HCT116 (cell line): ENCODE data around the gene AOAH. TPM values are rescaled to one million over a fixed set of nuclear protein-coding genes. Genes with fewer than 3 reads are reported as not detected.

Source experiments
- ATAC-seq: fragments of 200-7000 bp; cut with Tn5 transposase; 2 replicates; pipeline ENCODE4 v1.9.1; 2020; ENCODE audit warnings: mild to moderate bottlenecking, moderate library complexity
- BruUV-seq: library from RNA; stranded (reverse); fragments of 400-500 nt; replicated peaks from 2 replicates; lab custom pipeline; 2021; lab: Mats Ljungman, UMichigan
- CTCF ChIA-PET: fragments of 300-600 bp; sonication (Branson Sonifier 250); formaldehyde crosslinking; loops from one replicate; lab custom pipeline; 2021; ENCODE audit warnings: antibody characterized with exemption; lab: Charles Lee
- POLR2A ChIA-PET: fragments of 300-600, 350-600 bp; sonication (Branson Sonifier 250); formaldehyde crosslinking; loops from one replicate; lab custom pipeline; 2021; ENCODE audit warnings: antibody characterized with exemption; lab: Charles Lee
- RAD21 ChIA-PET, 2 experiments: fragments of 300-600 bp; sonication (Branson Sonifier 250); formaldehyde crosslinking; loops; one replicate each; lab custom pipeline; 2023; ENCODE audit warnings: low total read pairs in 2 of 2; ENCODE audit not compliant: uncharacterized antibody in 2 of 2, unreplicated experiment in 2 of 2, low non-redundant PET in 1 of 2; lab: Charles Lee
- DNase-seq: peaks from one replicate; pipeline ENCODE4 v3.0.0-alpha.2; 2010; ENCODE audit warnings: low read depth, low spot score
- H2AFZ ChIP-seq: fragments of 200-600 bp; shearing (Covaris generic), sonication (generic); 2 replicates; pipeline ENCODE4 v1.6.1; 2017; ENCODE audit warnings: low read depth, mixed run types, mixed read lengths, antibody characterized with exemption, low read length; ENCODE audit not compliant: poor library complexity, severe bottlenecking
- H3K27ac ChIP-seq: 2 replicates; pipeline ENCODE4 v1.5.1; 2012; ENCODE audit warnings: low read depth, low read length
- H3K27me3 ChIP-seq: fragments of 200-600 bp; sonication (generic); 2 replicates; pipeline ENCODE4 v1.6.1; 2016; ENCODE audit warnings: mixed run types, low read length, mixed read lengths; ENCODE audit not compliant: insufficient read depth
- H3K36me3 ChIP-seq, 2 experiments: fragments of 200-500 bp in 1 of 2; fragments of 200-600 bp in 1 of 2; sonication (Bioruptor generic) in 1 of 2; sonication (generic) in 1 of 2; 2 replicates each; pipeline versions ENCODE4 v1.5.1 to v1.6.1; 2014 to 2016; ENCODE audit warnings: low read length in 2 of 2, inconsistent platforms in 1 of 2, mixed read lengths in 1 of 2, mixed run types in 1 of 2; ENCODE audit not compliant: insufficient read depth in 2 of 2, control insufficient read depth in 1 of 2
- H3K4me1 ChIP-seq, 2 experiments: fragments of 200-600 bp in 1 of 2; sonication (generic) in 1 of 2; 2 replicates each; pipeline versions ENCODE4 v1.5.1 to v1.6.1; 2012 to 2017; ENCODE audit warnings: low read length in 2 of 2, inconsistent platforms in 1 of 2, mild to moderate bottlenecking in 1 of 2, mixed read lengths in 1 of 2, mixed run types in 1 of 2, moderate library complexity in 1 of 2; ENCODE audit not compliant: insufficient read depth in 2 of 2, control insufficient read depth in 1 of 2
- H3K4me2 ChIP-seq: fragments of 200-600 bp; sonication (generic); 2 replicates; pipeline ENCODE4 v1.6.1; 2017; ENCODE audit warnings: mixed run types, low read length, mixed read lengths
- H3K4me3 ChIP-seq, 2 experiments: fragments of 200-600 bp in 1 of 2; sonication (generic) in 1 of 2; replicated peaks in 1 of 2; 2 replicates each; pipeline ENCODE4 v1.5.1; 2011 to 2016; ENCODE audit warnings: low read length in 2 of 2, control low read depth in 1 of 2, low read depth in 1 of 2, mild to moderate bottlenecking in 1 of 2, mixed read lengths in 1 of 2, mixed run types in 1 of 2
- H3K79me2 ChIP-seq: fragments of 200-600 bp; sonication (generic); 2 replicates; pipeline ENCODE4 v1.6.1; 2017; ENCODE audit warnings: mild to moderate bottlenecking, mixed run types, low read length, moderate library complexity, mixed read lengths; ENCODE audit not compliant: insufficient read depth
- H3K9ac ChIP-seq: fragments of 200-600 bp; sonication (generic); 2 replicates; pipeline ENCODE4 v1.6.1; 2016; ENCODE audit warnings: low read length, mixed read lengths
- H3K9me2 ChIP-seq: fragments of 200-600 bp; sonication (generic), shearing (Covaris generic); 2 replicates; pipeline ENCODE4 v1.6.1; 2017; ENCODE audit warnings: mixed run types, mild to moderate bottlenecking, moderate library complexity; ENCODE audit not compliant: insufficient read depth
- H3K9me3 ChIP-seq, 2 experiments: fragments of 200-500 bp in 1 of 2; fragments of 200-600 bp in 1 of 2; sonication (Bioruptor generic) in 1 of 2; sonication (generic) in 1 of 2; 2 replicates each; pipeline ENCODE4 v1.6.1; 2014 to 2017; ENCODE audit warnings: low read length in 2 of 2, mixed read lengths in 2 of 2, inconsistent platforms in 1 of 2, low read depth in 1 of 2, mild to moderate bottlenecking in 1 of 2, mixed run types in 1 of 2, moderate library complexity in 1 of 2; ENCODE audit not compliant: control insufficient read depth in 1 of 2, insufficient read depth in 1 of 2
- H4K20me1 ChIP-seq: fragments of 200-600 bp; sonication (generic), shearing (Covaris generic); 2 replicates; pipeline ENCODE4 v1.6.1; 2017; ENCODE audit warnings: mixed run types, mild to moderate bottlenecking, moderate library complexity; ENCODE audit not compliant: insufficient read depth
- CBX3 ChIP-seq: IDR thresholded peaks from 2 replicates; pipeline ENCODE4 v1.6.1; 2012; ENCODE audit warnings: low read depth
- EGR1 ChIP-seq: IDR thresholded peaks from 2 replicates; pipeline ENCODE4 v1.6.1; 2012; ENCODE audit warnings: low read depth
- EZH2 ChIP-seq: fragments of 200-600 bp; sonication (generic); IDR thresholded peaks from 2 replicates; pipeline ENCODE4 v1.6.1; 2017; ENCODE audit warnings: antibody characterized with exemption, mixed run types
- EZH2phosphoT487 ChIP-seq: fragments of 200-600 bp; IDR thresholded peaks from 2 replicates; pipeline ENCODE4 v1.6.1; 2018; ENCODE audit warnings: antibody characterized with exemption, borderline replicate concordance
- FOSL1 ChIP-seq: IDR thresholded peaks from 2 replicates; pipeline ENCODE4 v1.6.1; 2012; ENCODE audit warnings: low read depth
- SIN3A ChIP-seq: IDR thresholded peaks from 2 replicates; pipeline ENCODE4 v1.6.1; 2012; ENCODE audit warnings: low read depth
- SRF ChIP-seq: IDR thresholded peaks from 2 replicates; pipeline ENCODE4 v1.6.1; 2012; ENCODE audit warnings: low read depth
- TCF7L2 ChIP-seq: IDR thresholded peaks from 2 replicates; pipeline ENCODE4 v1.7.0; 2011; ENCODE audit warnings: borderline replicate concordance, inconsistent platforms; ENCODE audit not compliant: insufficient read depth, insufficient read length; ENCODE audit errors: extremely low read depth
- ZNF274 ChIP-seq: fragments of 200-500 bp; sonication (Bioruptor generic); IDR thresholded peaks from 2 replicates; pipeline ENCODE4 v1.6.1; 2014; ENCODE audit warnings: mild to moderate bottlenecking, low read depth, low read length, inconsistent platforms
- intact Hi-C: fragments of 100-400 bp; cut with micrococcal nuclease; formaldehyde crosslinking; loops from 2 replicates; pipeline ENCODE4 v1.10.0; 2022
- total RNA-seq: library from RNA; stranded (reverse); gene quantifications from one replicate; pipeline ENCODE4 v1.2.1, GENCODE V29; 2021; ENCODE audit not compliant: unreplicated experiment
- TF ChIP-seq, protein P1 (sequence below): IDR thresholded peaks from 2 replicates; pipeline ENCODE4 v1.6.1; 2012; ENCODE audit warnings: low read depth
- TF ChIP-seq, protein P2 (sequence below): IDR thresholded peaks from 2 replicates; pipeline ENCODE4 v1.6.1; 2012

AOAH gene
- total RNA-seq, 1 experiment from 2014 or later = 1.1 TPM

DNA sequence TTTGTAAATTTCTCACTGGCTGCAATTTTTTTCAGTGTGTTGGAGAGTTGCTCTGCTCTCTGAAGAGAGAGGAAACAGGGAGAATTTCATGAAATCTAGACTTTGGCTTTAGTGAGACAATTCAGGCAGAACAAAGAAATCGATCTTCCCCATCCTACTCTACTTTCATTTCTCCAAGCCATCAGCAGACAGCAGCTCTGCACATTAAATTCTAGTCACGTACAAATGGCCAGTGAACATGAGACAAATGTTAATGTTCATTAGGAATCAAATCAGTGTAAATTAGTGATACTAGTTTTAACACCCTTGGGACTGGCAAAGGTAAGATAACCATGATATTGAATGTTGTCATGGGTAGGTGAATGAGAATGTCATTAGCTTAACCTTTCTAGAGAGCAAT lies 193.8 kb downstream of the AOAH start:
- Histone ChIP-seq H3K4me3 (no peak overlapping the region), H2AFZ (no peak overlapping the region), H3K4me1 (peaks cover 5 to 18% of the 10 kb centered on the region in 2 experiments; a peak in 3 of 4 replicates), H3K9ac (no peak overlapping the region), H3K4me2 (no peak overlapping the region), H3K79me2 (no peaks in the 10 kb centered on the region), H3K9me3 (no peaks in the 10 kb centered on the region), H3K9me2 (no peaks in the 10 kb centered on the region), H3K27me3 (no peaks in the 10 kb centered on the region), H3K36me3 (no peaks in the 10 kb centered on the region), H4K20me1 (no peaks in the 10 kb centered on the region), H3K27ac (no peak overlapping the region)
- no peak for DNase-seq
- ChIA-PET RAD21 (no interaction called here), POLR2A (no interaction called here), CTCF (no interaction called here)
- ATAC-seq = no peak
- no TSS peak for BruUV-seq
- intact Hi-C loops = no loop called here
- TF ChIP-seq SRF = no peak
- no peak for TF ChIP-seq FOSL1
- no peak for TF ChIP-seq EZH2
- no peak for TF ChIP-seq TCF7L2
- TF ChIP-seq, protein P1, sequence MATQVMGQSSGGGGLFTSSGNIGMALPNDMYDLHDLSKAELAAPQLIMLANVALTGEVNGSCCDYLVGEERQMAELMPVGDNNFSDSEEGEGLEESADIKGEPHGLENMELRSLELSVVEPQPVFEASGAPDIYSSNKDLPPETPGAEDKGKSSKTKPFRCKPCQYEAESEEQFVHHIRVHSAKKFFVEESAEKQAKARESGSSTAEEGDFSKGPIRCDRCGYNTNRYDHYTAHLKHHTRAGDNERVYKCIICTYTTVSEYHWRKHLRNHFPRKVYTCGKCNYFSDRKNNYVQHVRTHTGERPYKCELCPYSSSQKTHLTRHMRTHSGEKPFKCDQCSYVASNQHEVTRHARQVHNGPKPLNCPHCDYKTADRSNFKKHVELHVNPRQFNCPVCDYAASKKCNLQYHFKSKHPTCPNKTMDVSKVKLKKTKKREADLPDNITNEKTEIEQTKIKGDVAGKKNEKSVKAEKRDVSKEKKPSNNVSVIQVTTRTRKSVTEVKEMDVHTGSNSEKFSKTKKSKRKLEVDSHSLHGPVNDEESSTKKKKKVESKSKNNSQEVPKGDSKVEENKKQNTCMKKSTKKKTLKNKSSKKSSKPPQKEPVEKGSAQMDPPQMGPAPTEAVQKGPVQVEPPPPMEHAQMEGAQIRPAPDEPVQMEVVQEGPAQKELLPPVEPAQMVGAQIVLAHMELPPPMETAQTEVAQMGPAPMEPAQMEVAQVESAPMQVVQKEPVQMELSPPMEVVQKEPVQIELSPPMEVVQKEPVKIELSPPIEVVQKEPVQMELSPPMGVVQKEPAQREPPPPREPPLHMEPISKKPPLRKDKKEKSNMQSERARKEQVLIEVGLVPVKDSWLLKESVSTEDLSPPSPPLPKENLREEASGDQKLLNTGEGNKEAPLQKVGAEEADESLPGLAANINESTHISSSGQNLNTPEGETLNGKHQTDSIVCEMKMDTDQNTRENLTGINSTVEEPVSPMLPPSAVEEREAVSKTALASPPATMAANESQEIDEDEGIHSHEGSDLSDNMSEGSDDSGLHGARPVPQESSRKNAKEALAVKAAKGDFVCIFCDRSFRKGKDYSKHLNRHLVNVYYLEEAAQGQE = no peak
- TF ChIP-seq CBX3 = no peak
- TF ChIP-seq SIN3A = no peak
- no peak for TF ChIP-seq EZH2phosphoT487
- TF ChIP-seq, protein P2, sequence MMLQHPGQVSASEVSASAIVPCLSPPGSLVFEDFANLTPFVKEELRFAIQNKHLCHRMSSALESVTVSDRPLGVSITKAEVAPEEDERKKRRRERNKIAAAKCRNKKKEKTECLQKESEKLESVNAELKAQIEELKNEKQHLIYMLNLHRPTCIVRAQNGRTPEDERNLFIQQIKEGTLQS = no peak
- no peak for TF ChIP-seq EGR1
- no peak for TF ChIP-seq ZNF274
